ENCODE measurements around the gene MT1X.
"Not testable (repeated sequence)": the region's sequence is repeated elsewhere in the genome, so short reads cannot be mapped to it uniquely, and the experiment has no call there.

MT1X gene

DNA sequence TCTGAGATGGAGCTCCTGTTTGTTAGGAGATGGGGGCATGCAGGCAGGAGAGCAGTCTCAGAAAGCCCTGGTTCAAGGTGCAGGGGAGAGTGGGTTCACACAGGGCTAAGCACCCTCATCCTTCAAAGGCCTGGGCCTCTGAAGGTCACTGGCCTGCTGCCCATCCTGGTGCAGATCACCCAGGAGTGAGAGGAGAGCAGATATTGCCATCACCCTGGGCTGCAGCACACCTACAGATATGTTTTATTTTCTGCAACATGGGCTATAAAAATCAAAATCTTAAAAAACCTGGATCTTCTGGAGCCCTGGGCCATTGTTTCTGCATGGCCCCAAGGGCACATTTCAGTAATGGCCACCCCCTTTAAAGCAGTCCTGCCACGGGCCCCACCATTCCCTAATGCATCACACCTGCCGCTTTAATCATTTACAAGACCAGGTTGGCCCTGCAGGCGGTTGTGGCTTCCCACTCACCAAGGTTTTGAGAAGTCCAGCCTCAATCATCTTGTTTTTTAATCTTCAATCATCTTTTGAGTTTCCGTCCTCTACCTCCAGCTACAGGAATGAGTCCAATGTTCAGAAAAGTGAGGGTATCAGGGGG is 27.3 kb downstream of the MT1X start:
- Mint-ChIP-seq H3K27ac (peak overlapping the region; percentile 97 to 99), H3K4me1 (peaks cover 59% of the 10 kb centered on the region), H3K27me3 (no peaks in the 10 kb centered on the region), H3K4me3 (peak overlapping the region; percentile 80 to 87), H3K9me3 (no peaks in the 10 kb centered on the region)
- peak in 1 of 2 donors; percentile 25 for DNase-seq
- peak; percentile 63 for ATAC-seq

DNA sequence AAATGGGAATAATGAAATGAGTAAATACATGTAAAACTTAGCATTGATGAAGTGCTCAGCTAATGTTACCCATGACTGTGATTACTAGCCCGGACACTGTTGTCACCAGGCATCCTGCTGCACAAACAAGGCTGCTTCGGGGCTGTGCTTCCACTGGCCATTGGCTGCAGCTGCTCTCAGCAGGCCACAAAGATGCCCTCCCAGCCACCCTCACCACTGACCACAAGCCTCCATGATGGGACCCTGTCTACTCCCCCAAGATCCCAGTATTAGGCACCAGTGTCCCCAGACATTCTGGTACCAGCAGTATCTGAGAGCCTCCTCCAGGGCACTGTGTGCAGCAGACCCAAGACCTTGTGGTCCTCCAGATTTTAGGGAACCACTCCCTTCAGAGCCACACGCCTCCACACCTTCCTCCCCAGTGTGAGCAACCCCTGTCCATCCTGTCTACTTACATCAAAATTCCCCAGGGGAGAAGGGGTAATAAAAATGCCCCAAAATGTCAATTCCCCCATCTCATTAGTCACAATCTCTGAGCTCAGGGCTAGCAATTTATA is 28.0 kb downstream of the MT1X start:
- Mint-ChIP-seq H3K27ac (peak overlapping the region; percentile 20 to 99), H3K9me3 (no peaks in the 10 kb centered on the region), H3K4me3 (peak overlapping the region; percentile 23 to 87), H3K27me3 (no peaks in the 10 kb centered on the region), H3K4me1 (peaks cover 56% of the 10 kb centered on the region)
- no peak for DNase-seq
- peak; percentile 33 for ATAC-seq

- no peak overlapping the region for H3K4me3 Mint-ChIP-seq
- H3K4me1 Mint-ChIP-seq = peaks cover 40% of the 10 kb centered on the region
- no peak overlapping the region for H3K27ac Mint-ChIP-seq
- DNase-seq (no peak), ATAC-seq (no peak)
- H3K27me3 Mint-ChIP-seq = no peaks in the 10 kb centered on the region
- no peaks in the 10 kb centered on the region for H3K9me3 Mint-ChIP-seq
These were observed 29.6 kb downstream of the MT1X start for GRCh38 chr16:56711862-56712261.

DNA sequence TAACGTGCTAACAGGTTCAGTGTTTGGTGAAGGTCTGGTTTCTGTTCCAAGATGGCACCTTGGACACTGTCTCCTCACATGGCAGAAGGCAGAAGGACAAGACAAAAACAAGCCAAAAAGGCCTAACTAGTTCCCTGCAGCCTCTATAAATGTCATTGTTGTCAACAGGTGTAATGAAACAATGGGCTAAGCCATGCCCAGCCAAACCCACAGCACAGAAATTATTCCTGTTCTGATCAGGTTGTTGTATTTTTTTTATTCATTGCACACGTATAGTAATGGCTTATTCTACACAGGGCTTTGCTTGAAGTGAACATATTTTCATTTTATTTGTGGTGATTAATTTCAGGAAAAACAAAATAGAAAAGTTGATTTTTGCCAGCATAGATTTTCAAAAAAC is 31.5 kb downstream of the MT1X start:
- no peak for ATAC-seq
- DNase-seq = no peak
- H3K9me3 Mint-ChIP-seq = no peaks in the 10 kb centered on the region
- H3K4me3 Mint-ChIP-seq = no peak overlapping the region
- H3K27ac Mint-ChIP-seq = no peak overlapping the region
- no peaks in the 10 kb centered on the region for H3K27me3 Mint-ChIP-seq
- H3K4me1 Mint-ChIP-seq = peaks cover 28% of the 10 kb centered on the region

GRCh38 chr16:56715126-56715525 is 32.9 kb downstream of the MT1X start:
- Mint-ChIP-seq H3K27me3 (no peaks in the 10 kb centered on the region), H3K4me3 (no peak overlapping the region), H3K27ac (no peak overlapping the region), H3K9me3 (no peaks in the 10 kb centered on the region), H3K4me1 (peaks cover 15% of the 10 kb centered on the region)
- ATAC-seq = no peak
- DNase-seq = no peak

DNA sequence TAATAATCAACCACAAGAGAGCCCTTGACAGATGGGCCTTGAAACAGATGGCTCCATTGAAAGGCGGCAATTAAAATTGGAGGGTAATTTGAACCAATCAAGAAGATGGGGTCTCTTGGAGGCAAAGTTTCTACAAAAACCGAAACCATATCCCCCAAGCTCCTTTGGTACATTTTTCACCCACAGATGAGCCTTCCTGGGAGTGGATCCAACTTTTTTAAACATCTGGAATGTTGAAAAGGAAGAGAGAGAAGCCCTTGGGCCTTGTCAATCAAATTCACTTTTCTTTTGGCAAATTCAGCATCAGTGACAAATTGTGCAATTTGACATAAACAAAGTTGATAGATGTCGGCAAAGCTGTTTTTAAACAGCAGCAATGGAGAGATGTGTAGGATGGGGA is 34.5 kb downstream of the MT1X start:
- Mint-ChIP-seq H3K9me3 (no peaks in the 10 kb centered on the region), H3K27me3 (no peaks in the 10 kb centered on the region), H3K4me1 (peaks cover under 1% of the 10 kb centered on the region), H3K27ac (no peak overlapping the region), H3K4me3 (no peak overlapping the region)
- DNase-seq = no peak
- no peak for ATAC-seq

DNA sequence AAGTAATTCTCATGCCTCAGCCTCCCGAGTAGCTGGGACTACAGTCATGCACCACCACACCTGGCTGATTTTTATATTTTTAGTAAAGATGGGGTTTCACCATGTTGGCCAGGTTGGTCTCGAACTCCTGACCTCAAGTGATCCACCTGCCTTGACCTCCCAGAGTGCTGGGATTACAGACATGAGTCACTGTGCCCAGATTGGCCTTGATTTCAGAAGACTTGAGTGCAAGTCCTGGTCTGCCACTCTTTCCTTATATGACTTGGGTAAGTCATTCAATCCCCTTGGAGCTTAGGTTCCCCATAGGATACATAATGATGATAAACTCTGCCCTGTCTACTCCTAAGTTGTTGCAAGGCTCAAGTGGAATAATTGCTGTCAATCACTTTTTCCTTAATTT is 35.3 kb downstream of the MT1X start:
- not testable (repeated sequence) for H3K4me3 Mint-ChIP-seq, H3K9me3 Mint-ChIP-seq, ATAC-seq, DNase-seq, H3K27me3 Mint-ChIP-seq, H3K4me1 Mint-ChIP-seq, H3K27ac Mint-ChIP-seq

GRCh38 chr16:56722200-56722842 is 40.1 kb downstream of the MT1X start:
- H3K4me3 Mint-ChIP-seq = no peak overlapping the region
- peaks cover 8% of the 10 kb centered on the region for H3K4me1 Mint-ChIP-seq
- peak; percentile 35 for ATAC-seq
- no peaks in the 10 kb centered on the region for H3K27me3 Mint-ChIP-seq
- H3K27ac Mint-ChIP-seq = no peak overlapping the region
- no peak for DNase-seq
- H3K9me3 Mint-ChIP-seq = no peaks in the 10 kb centered on the region

GRCh38 chr16:56724191-56724590 is 41.9 kb downstream of the MT1X start:
- Mint-ChIP-seq H3K4me1 (peaks cover 14% of the 10 kb centered on the region), H3K4me3 (no peak overlapping the region), H3K9me3 (no peaks in the 10 kb centered on the region), H3K27me3 (no peaks in the 10 kb centered on the region), H3K27ac (no peak overlapping the region)
- ATAC-seq (no peak), DNase-seq (no peak)

DNA sequence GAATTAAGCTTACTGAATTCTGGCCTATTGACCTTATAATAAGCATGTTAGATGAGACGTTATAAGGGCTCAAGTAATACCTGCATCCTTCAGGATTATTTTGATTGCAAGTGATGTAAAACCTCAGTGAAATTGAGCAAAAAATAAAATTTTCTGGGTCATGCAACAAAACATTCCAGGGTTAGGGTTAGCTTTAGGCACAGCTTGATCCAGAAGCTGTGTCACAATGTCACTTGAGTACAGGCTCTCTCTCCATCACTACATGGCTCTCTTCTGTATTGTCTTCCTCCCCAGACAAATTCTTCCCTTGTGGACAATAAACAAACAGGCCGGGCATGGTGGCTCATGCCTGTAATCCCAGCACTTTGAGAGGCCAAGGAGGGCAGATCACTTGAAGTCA is 44.0 kb downstream of the MT1X start:
- no peak for DNase-seq
- ATAC-seq = no peak
- Mint-ChIP-seq H3K4me1 (peaks cover 20% of the 10 kb centered on the region), H3K4me3 (no peak overlapping the region), H3K27ac (no peak overlapping the region), H3K9me3 (no peaks in the 10 kb centered on the region), H3K27me3 (no peaks in the 10 kb centered on the region)

GRCh38 chr16:56726926-56727325 is 44.7 kb downstream of the MT1X start:
- Mint-ChIP-seq H3K27me3 (no peaks in the 10 kb centered on the region), H3K9me3 (no peaks in the 10 kb centered on the region), H3K4me1 (peaks cover 20% of the 10 kb centered on the region), H3K27ac (no peak overlapping the region), H3K4me3 (no peak overlapping the region)
- ATAC-seq (no peak), DNase-seq (no peak)

GRCh38 chr16:56728027-56728426 is 45.8 kb downstream of the MT1X start:
- Mint-ChIP-seq H3K4me3 (no peak overlapping the region), H3K9me3 (no peaks in the 10 kb centered on the region), H3K27me3 (no peaks in the 10 kb centered on the region), H3K27ac (no peak overlapping the region), H3K4me1 (peaks cover 12% of the 10 kb centered on the region)
- DNase-seq (no peak), ATAC-seq (no peak)

DNA sequence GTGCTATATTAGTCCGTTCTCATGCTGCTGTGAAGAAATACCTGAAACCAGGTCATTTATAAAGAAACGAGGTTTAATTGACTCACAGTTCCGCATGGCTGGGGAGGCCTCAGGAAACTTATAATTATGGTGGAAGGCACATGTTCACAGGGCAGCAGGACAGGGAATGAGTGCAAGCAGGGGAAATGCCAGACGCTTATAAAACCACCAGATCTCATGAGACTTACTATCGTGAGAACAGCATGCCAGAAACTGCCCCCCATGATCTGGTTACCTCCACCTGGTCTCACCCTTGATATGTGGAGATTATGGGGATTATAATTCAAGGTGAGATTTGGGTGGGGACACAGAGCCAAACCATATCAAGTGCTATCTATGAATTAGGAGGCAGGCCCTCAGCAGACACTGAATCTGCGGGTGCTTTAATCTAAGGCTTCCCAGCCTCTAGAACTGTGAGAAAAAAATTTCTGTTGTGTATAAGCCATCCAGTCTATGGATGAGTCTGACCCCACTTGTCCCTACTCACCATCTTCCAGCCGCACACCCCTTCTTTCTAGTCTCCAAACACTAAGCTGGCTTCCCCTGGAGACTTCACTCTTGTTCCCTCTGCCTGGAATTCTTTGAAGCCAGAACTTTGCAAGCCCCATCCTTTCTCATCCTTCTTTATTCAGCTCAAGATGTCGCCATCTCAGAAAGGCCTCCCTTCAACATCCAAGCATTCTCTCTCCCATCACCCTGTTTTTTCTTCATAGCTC is 46.9 kb downstream of the MT1X start:
- H3K4me3 Mint-ChIP-seq = no peak overlapping the region
- H3K27ac Mint-ChIP-seq = peak overlapping the region; percentile 89 to 96
- H3K4me1 Mint-ChIP-seq = peaks cover 12% of the 10 kb centered on the region
- no peak for DNase-seq
- no peak for ATAC-seq
- H3K27me3 Mint-ChIP-seq = no peaks in the 10 kb centered on the region
- no peaks in the 10 kb centered on the region for H3K9me3 Mint-ChIP-seq

- DNase-seq = peak; percentile 86 to 91
- peak within 1 kb of the TSS; percentile 89 to 96 for H3K27ac Mint-ChIP-seq
- no peaks in the 10 kb centered on the region for H3K27me3 Mint-ChIP-seq
- H3K4me3 Mint-ChIP-seq = no peak within 1 kb of the TSS
- no peaks in the 10 kb centered on the region for H3K9me3 Mint-ChIP-seq
- ATAC-seq = peak; percentile 89
- H3K4me1 Mint-ChIP-seq = peaks cover 12% of the 10 kb centered on the region
These were observed 47.7 kb downstream of the MT1X start, which contains the start of gene NUP93 for GRCh38 chr16:56729735-56730662. NUP93 (plus strand) TSS chr16:56730129; CDS start chr16:56748248, 18,119 bp downstream.

- Mint-ChIP-seq H3K4me3 (no peak overlapping the region), H3K27ac (no peak overlapping the region), H3K9me3 (no peaks in the 10 kb centered on the region), H3K4me1 (peaks cover 20% of the 10 kb centered on the region), H3K27me3 (no peaks in the 10 kb centered on the region)
- DNase-seq = peak in 1 of 2 donors; percentile 21
- peak; percentile 58 for ATAC-seq
These were observed 50.1 kb downstream of the MT1X start for GRCh38 chr16:56732366-56732765.
